Left ventricle myocardium superior (tissue), 1 donor: Measurements from ENCODE around the gene SRSF11. TPM values are rescaled to one million over a fixed set of nuclear protein-coding genes. Genes with fewer than 3 reads are reported as not detected.
"Not testable (repeated sequence)": the region's sequence is repeated elsewhere in the genome, so short reads cannot be mapped to it uniquely, and the experiment has no call there.

ENCODE experiments used
- ATAC-seq: fragments of 200-7000 bp; cut with Tn5 transposase; one replicate; pipeline ENCODE4 v1.9.1; 2020; ENCODE audit warnings: mild to moderate bottlenecking, moderate library complexity
- DNase-seq: peaks from one replicate; pipeline ENCODE4 v3.0.0-alpha.2; 2020
- intact Hi-C: fragments of 100-400 bp; cut with micrococcal nuclease; formaldehyde crosslinking; loops from one replicate; pipeline ENCODE4 v1.11.0; 2022
- long read RNA-seq: library from polyadenylated mRNA; unstranded; transcript quantifications from one replicate; pipeline ENCODE4 v2.0.0, GENCODE V29; 2021
- total RNA-seq: library from RNA; stranded (reverse); fragmentation: NEBNext Ultra II Directional; extraction: Animal tissue kit (Norgen Biotek cat#: 25700); gene quantifications from one replicate; pipeline ENCODE4 v1.2.1, GENCODE V29; 2021
- donor health status: DM: no; HTN: yes; CAD: no; lungs with severe emphysema.

SRSF11 gene
- total RNA-seq, result 50.3 TPM
- long read RNA-seq, transcript SRSF11-203 (13 exons, 2,385 nt), result major isoform, 5 of 60 reads
- long read RNA-seq, partial matches to known transcripts, result 39 of 60 reads
- long read RNA-seq, other reads (novel, unspliced or antisense), result 14 of 60 reads

- ATAC-seq (peak; percentile 100), DNase-seq (peak; percentile 98)
- intact Hi-C loops, result no loop called here
These were observed at the start of gene SRSF11 for GRCh38 chr1:70221238-70222121. Gene SRSF11 (plus strand): TSS chr1:70221380. CDS start chr1:70221637, 257 bp downstream.

GRCh38 chr1:70171512-70171911 lies 49.7 kb upstream of the SRSF11 start:
- DNase-seq (no peak), ATAC-seq (no peak)
- intact Hi-C loops, result no loop called here

GRCh38 chr1:70185181-70185580 lies 36.0 kb upstream of the SRSF11 start:
- ATAC-seq, DNase-seq, intact Hi-C loops: not testable (repeated sequence)

GRCh38 chr1:70188522-70188921 lies 32.7 kb upstream of the SRSF11 start:
- ATAC-seq (no peak), DNase-seq (no peak)
- intact Hi-C loops, result no loop called here

GRCh38 chr1:70190180-70190579 lies 31.0 kb upstream of the SRSF11 start:
- no peak for ATAC-seq
- intact Hi-C loops, result no loop called here
- DNase-seq, result no peak

DNA sequence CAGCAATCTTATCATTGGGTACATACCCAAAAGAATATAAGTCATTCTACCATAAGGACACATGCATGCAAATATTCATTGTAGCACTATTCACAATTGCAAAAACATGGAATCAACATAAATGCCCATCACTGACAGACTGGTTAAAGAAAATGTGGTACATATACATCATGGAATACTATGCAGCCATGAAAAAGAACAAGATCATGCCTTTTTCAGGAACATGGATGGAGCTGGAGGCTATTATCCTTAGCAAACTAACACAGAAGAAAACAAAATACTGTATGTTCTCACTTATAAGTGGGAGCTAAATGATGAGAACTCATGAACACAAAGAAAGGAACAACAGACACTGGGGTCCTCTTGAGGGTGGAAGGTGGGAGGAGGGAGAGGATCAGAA lies 28.7 kb upstream of the SRSF11 start:
- DNase-seq, intact Hi-C loops: not testable (repeated sequence)

DNA sequence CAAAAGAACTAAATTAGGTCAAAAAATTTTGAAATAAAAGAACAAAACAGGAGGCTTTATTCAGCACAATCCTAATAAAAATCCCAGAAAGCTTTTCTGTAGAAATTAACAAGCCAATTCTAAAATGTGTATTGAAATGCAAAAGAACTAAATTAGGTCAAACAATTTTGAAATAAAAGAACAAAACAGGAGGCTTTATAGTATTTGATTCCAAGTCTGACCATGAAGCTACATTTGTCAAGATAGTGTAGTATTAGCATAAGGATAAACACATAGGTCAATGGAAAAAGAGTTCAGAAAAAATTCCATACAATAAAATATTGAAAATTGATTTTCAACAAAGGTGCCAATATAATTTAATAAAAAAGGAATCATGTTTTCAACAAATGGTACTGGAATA lies 26.6 kb upstream of the SRSF11 start:
- intact Hi-C loops, result no loop called here
- ATAC-seq (no peak), DNase-seq (no peak)

More for the DNA sequence above, 28.7 kb upstream of the SRSF11 start:
- ATAC-seq, result not testable (repeated sequence)

DNA sequence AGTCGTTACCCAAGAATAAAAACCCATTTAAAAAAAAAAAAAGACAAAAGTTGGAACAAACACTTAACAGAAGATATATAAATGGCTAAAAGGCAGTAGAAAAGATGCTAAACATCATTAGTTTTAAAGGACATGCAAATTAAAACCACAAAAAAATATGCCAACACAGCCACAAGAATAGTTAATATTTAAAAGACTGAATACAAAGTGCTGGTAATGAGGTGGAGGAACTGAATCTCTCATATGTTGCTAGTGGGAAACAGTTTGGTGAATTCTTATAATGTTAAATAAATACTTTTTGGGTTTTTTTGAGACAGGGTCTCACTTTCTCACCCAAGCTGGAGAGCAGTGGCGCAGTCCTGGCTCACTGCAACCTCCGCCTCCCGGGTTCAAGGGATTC lies 25.8 kb upstream of the SRSF11 start:
- intact Hi-C loops, result no loop called here
- ATAC-seq, result no peak
- DNase-seq, result no peak

DNA sequence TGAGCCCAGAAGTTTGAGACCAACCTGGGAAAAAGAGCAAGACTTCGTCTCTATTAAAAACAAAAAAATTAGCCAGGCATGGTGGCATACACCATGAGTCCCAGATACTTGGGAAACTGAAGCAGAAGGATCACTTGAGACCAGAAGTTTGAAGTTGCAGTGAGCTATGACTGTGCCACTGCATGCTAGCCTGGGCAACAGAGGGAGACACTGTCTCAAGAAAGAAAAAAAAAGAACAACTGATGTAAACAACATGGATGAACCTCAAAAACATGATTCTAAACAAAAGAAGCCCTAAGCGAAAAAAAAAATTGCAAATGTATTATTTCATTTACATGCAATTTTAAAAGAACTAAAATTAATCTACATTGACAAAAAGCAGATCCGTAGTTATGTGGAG lies 24.8 kb upstream of the SRSF11 start:
- intact Hi-C loops, result no loop called here
- DNase-seq, result no peak

GRCh38 chr1:70200065-70200464 lies 21.1 kb upstream of the SRSF11 start:
- intact Hi-C loops, result no loop called here
- ATAC-seq, result no peak
- DNase-seq, result no peak

More for the DNA sequence above, 24.8 kb upstream of the SRSF11 start:
- no peak for ATAC-seq

DNA sequence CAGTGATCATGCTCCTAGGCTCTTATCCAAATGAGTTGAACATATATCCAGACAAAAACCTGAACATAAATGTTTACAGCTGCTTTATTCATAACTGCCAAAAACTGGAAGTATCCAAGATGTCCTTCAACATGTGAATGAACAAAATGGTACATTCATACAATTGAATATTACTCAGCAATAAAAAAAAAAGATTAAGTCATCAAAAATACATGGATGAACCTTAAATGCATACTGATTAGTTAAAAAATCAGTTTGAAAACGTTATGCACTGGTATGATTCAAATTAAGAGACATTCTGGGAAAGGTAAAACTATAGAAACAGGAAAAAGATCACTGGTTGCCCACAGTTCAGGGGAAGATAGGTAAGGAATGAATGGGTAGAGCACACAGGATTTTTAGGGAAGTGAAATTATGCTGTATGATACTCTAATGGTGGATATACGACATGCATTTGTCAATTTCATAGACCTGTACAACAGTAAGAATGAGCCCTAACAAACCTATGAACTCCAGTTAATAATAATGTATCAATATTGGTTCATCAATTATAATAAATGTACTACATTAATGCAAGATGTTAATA lies 18.9 kb upstream of the SRSF11 start:
- intact Hi-C loops, result no loop called here

DNA sequence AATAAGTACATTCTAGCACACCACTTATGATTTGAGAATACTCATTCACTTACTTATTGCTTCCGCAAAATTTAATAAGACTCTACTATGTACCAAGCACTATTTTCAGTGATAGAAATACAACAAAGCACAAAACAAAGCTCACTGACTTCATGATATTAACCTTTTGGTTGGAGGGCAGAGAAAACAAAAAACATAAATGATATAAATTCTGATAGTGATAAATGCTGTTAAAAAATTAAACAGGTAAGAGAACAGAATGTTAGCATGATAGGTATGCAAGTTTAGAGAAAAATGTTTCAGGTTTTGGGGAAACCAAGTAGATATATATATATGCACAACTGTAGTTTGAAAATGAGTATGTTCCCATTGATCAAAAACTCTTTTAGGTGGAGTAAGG lies 17.0 kb upstream of the SRSF11 start:
- ATAC-seq (no peak), DNase-seq (no peak)
- intact Hi-C loops, result no loop called here

More for the DNA sequence above, 18.9 kb upstream of the SRSF11 start:
- ATAC-seq, result no peak
- no peak for DNase-seq

DNA sequence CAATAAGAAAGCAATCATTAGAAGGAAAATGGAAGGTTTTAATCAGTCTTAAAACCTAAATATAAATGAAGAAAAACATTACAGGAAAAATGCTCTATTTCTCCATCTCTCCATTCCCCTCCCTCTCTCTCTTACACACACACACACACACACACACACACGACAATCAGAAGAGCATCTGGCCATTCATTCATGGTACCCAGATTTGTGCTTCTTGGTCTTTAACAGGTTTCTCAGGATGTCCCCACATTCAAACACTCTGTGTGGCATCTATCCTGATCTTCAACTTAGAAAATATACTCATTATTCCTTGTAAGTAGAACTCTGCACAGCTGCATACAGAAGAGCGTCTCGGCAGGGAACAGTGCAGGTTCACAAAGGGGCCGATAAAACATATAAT lies 16.6 kb upstream of the SRSF11 start:
- ATAC-seq (no peak), DNase-seq (no peak)
- intact Hi-C loops, result no loop called here

DNA sequence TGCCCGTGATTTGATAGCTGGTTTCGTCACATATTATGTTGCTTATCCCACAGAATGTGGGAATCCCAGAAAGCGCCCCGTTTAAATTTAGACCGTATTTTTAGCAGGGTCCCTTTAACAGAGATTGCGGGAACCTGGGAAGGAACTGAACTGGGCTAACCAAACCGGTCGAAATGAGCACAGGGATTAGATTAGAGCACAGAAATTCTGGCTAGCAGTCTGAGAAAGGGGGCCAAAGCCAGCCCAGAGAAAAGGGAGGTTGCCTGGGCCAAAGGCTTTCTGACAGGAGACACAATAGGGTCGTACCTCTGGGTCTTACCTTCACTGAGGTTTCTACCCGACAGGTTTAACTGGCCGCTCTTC lies 16.1 kb upstream of the SRSF11 start:
- ATAC-seq, result peak; percentile 27
- intact Hi-C loops, result no loop called here

GRCh38 chr1:70205434-70206118 lies 15.6 kb upstream of the SRSF11 start, which contains the start of gene LRRC40:
Gene LRRC40 (minus strand): TSS chr1:70205579. CDS start chr1:70205540, 39 bp downstream.
- intact Hi-C loops, result no loop called here
- DNase-seq (peak; percentile 97), ATAC-seq (peak; percentile 99)

More for the DNA sequence above, 16.1 kb upstream of the SRSF11 start:
- no peak for DNase-seq

- ATAC-seq, intact Hi-C loops, DNase-seq: not testable (repeated sequence)
These were observed 14.3 kb upstream of the SRSF11 start for GRCh38 chr1:70206833-70207232.

DNA sequence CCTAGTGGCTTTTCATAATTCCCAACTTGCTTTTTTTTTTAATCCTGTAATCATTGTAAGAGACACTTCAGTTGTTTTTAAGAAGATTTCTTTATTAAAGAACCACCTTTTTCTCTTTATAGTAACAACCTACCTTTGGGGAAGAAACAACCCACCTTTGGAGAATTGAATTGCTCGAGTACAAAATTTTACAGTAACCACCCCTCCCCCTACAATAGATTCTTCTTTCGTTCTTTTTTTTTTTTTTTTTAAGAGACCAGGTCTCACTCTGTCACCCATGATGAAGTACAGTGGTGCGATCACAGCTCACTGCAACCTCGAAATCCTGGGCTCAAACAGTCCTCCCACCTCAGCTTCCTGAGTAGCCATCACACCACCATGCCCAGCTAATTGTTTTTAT lies 13.7 kb upstream of the SRSF11 start:
- intact Hi-C loops, result no loop called here
- DNase-seq (no peak), ATAC-seq (no peak)

DNA sequence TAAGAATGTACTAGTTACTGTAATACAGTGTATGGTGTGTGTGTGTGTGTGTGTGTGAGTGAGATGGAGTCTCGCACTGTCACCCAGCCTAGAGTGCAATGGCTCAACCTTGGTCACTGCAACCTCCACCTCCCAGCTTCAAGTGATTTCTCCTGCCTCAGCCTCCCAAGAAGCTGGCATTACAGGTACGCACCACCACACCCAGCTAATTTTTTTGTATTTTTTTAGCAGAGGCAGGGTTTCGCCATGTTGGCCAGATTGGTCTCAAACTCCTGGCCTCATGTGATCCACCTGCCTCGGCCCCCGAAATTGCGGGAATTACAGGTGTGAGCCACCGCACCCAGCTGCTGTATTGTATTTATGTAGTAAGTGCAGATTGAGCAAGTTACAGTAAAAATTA lies 12.9 kb upstream of the SRSF11 start:
- DNase-seq, result no peak

DNA sequence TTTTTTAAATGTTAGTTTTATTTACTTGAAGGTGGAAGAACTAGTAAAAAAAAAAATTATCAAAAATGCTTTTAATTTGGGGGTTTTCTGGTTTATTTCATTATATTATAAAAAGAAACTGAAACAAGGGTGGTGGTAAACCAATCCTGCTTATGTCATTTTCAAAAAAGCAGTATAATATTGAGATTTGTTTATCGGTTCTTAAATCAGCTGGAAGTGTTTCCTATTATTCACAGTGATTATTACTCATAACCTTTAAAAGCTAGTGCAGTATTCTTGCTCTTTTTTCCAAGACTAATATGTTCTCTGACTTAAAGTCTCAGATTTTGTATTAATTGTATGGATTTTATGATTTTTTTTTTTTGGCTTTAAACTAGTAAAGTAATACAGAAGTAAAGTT lies 10.4 kb upstream of the SRSF11 start:
- intact Hi-C loops, result no loop called here
- ATAC-seq (no peak), DNase-seq (no peak)

More for the DNA sequence above, 12.9 kb upstream of the SRSF11 start:
- no peak for ATAC-seq
- intact Hi-C loops, result no loop called here

DNA sequence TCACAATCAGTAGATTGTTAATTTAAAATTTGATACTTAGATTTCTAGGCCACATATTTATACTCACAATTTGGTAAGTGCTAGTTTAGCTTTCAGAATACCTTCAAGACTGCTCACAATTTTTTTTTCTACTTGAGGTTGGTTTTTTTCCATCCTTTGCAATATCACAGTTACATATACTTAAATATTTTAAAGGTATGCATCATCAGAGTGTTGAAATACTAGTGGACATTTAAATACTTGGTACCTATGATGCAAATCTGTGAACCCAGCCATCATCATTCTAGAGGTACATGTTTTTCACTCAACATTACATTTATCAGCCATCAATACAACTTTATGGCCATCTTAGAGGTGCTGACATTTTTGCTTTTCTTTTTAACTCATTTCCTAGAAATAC lies 9.6 kb upstream of the SRSF11 start:
- ATAC-seq (no peak), DNase-seq (no peak)
- intact Hi-C loops, result no loop called here
